Erythroblast (primary cell): ENCODE measurements around the gene MRC1.

Experiments used
- GATA1 ChIP-seq: IDR thresholded peaks from 2 replicates; pipeline ENCODE4 v1.6.1; 2011; ENCODE audit warnings: low read depth, mild to moderate bottlenecking, control low read depth, low read length, moderate library complexity
- POLR2A ChIP-seq: IDR thresholded peaks from 2 replicates; pipeline ENCODE4 v1.6.1; 2011; ENCODE audit warnings: mild to moderate bottlenecking, low read length

- no peak for TF ChIP-seq POLR2A
- TF ChIP-seq GATA1 = no peak
These were observed 109.2 kb downstream of the MRC1 start for GRCh38 chr10:17918187-17918903.
